NCI-H82 treated with DMSO at 0.1 percent for 48 hours (cell line): ENCODE data around the gene RBAK.
"Not testable (repeated sequence)": the region's sequence is repeated elsewhere in the genome, so short reads cannot be mapped to it uniquely, and the experiment has no call there.

ENCODE experiments used
- DNase-seq: peaks from one replicate; lab custom pipeline; 2025; ENCODE audit not compliant: unreplicated experiment; lab: John Stamatoyannopoulos, UW

The RBAK gene

GRCh38 chr7:5045558-5046396 lies at the start of gene RBAK:
RBAK (plus strand) TSS chr7:5045860; CDS start chr7:5048077, 2,217 bp downstream.
- peak; percentile 81 for DNase-seq

- no peak for DNase-seq
These were observed 48.9 kb upstream of the RBAK start for GRCh38 chr7:4996696-4997222.

- DNase-seq: no peak
These were observed 47.4 kb upstream of the RBAK start for GRCh38 chr7:4998244-4998643.

- no peak for DNase-seq
These were observed 46.8 kb upstream of the RBAK start for GRCh38 chr7:4998910-4999309.

- no peak for DNase-seq
These were observed 46.2 kb upstream of the RBAK start for GRCh38 chr7:4999369-4999950.

- DNase-seq: no peak
These were observed 44.7 kb upstream of the RBAK start for GRCh38 chr7:5001003-5001402.

- DNase-seq: no peak
These were observed 43.7 kb upstream of the RBAK start for GRCh38 chr7:5001911-5002310.

GRCh38 chr7:5005066-5005465 lies 40.6 kb upstream of the RBAK start:
- no peak for DNase-seq

- DNase-seq: no peak
These were observed 32.7 kb upstream of the RBAK start for GRCh38 chr7:5012985-5013384.

- not testable (repeated sequence) for DNase-seq
These were observed 29.7 kb upstream of the RBAK start for GRCh38 chr7:5015936-5016335.

GRCh38 chr7:5017626-5018025 lies 28.0 kb upstream of the RBAK start:
- DNase-seq: not testable (repeated sequence)

GRCh38 chr7:5020098-5020497 lies 25.6 kb upstream of the RBAK start:
- DNase-seq: no peak

GRCh38 chr7:5020976-5021550 lies 24.6 kb upstream of the RBAK start:
- not testable (repeated sequence) for DNase-seq

GRCh38 chr7:5023626-5024025 lies 22.0 kb upstream of the RBAK start:
- DNase-seq: not testable (repeated sequence)

GRCh38 chr7:5027796-5028410 lies 17.8 kb upstream of the RBAK start:
- DNase-seq: not testable (repeated sequence)

- not testable (repeated sequence) for DNase-seq
These were observed 12.5 kb upstream of the RBAK start for GRCh38 chr7:5033186-5033585.

- DNase-seq: no peak
These were observed 10.4 kb upstream of the RBAK start for GRCh38 chr7:5035276-5035675.

- no peak for DNase-seq
These were observed 9.2 kb upstream of the RBAK start for GRCh38 chr7:5036446-5036845.

GRCh38 chr7:5041047-5041446 lies 4.6 kb upstream of the RBAK start:
- DNase-seq: no peak

GRCh38 chr7:5043661-5044060 lies 2.0 kb upstream of the RBAK start:
- DNase-seq: no peak

- not testable (repeated sequence) for DNase-seq
These were observed 705 bp downstream of the RBAK start for GRCh38 chr7:5046397-5046732.

GRCh38 chr7:5047127-5047526 lies 1.5 kb downstream of the RBAK start:
- not testable (repeated sequence) for DNase-seq
